ENCODE measurements around the gene FSHR.
A peak's percentile ranks its signal among the peaks of the same experiment; 100 is the strongest.

The FSHR gene

GRCh38 chr2:48927355-48927754 is 227.0 kb downstream of the FSHR start:
- DNase-seq, result no peak
- intact Hi-C loops (cut with DNase I), result no loop called here

GRCh38 chr2:48915884-48916283 is 238.4 kb downstream of the FSHR start:
- peak in 3 of 10 donors; percentile 21 to 73 (median 68) for DNase-seq
- intact Hi-C loops (cut with DNase I), result no loop called here

DNA sequence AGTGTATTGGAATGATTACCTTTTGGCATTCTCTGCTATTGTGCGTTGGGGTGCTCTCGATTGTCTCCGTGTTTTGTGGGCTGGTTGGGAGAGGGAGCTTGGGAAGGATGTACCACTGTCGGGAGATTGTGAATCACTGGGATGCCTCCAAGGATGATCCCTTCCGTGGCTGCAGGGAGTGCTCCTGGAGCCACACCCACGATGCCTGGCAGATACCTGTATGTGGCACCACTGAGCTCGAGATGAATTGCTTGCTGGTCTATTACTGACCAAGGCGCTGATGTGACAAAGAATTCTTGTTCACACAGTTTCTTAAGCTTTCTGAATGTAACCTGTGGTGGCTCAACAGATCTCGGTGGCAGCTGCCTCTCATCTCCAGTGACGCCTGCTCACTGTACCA is 239.1 kb downstream of the FSHR start:
- no peak for DNase-seq
- intact Hi-C loops (cut with DNase I), result no loop called here

- intact Hi-C loops (cut with DNase I), result no loop called here
- no peak for DNase-seq
Observed at GRCh38 chr2:48914477-48915089, 239.7 kb downstream of the FSHR start.
